A549 (cell line): ENCODE data around the gene ILDR2. TPM values are rescaled to one million over a fixed set of nuclear protein-coding genes. Genes with fewer than 3 reads are reported as not detected.

ENCODE experiments used
- ATAC-seq, 2 experiments: fragments of 200-7000 bp in 1 of 2; fragments of >200 bp in 1 of 2; cut with Nextera tagmentation in 1 of 2; cut with Tn5 transposase in 1 of 2; 3 replicates each; pipeline versions ENCODE4 v1.8.0 to v1.9.1; 2018 to 2020; ENCODE audit warnings: mild to moderate bottlenecking in 1 of 2, moderate library complexity in 1 of 2
- CTCF ChIA-PET: fragments of 300-600 bp; sonication (Branson Sonifier 250); formaldehyde crosslinking; extraction: SDS; loops from one replicate; lab custom pipeline; 2021; ENCODE audit warnings: antibody characterized with exemption, inconsistent platforms; lab: Yijun Ruan, JAX
- POLR2A ChIA-PET: fragments of 350-600 bp; formaldehyde crosslinking; extraction: SDS; loops from one replicate; lab custom pipeline; 2021; ENCODE audit warnings: antibody characterized with exemption, inconsistent platforms; lab: Yijun Ruan, JAX
- DNase-seq, 2 experiments: peaks; one replicate each; pipeline versions ENCODE4 v3.0.0 to v3.0.0-alpha.2; 2011 to 2016; ENCODE audit warnings: low read depth in 1 of 2, low spot score in 1 of 2
- FAIRE-seq: peaks from 2 replicates; lab custom pipeline; 2011; peaks lifted over from hg19 to GRCh38; lab: Jason Lieb, UNC
- H3K27ac ChIP-seq, 2 experiments: fragments of >200 bp; sonication (Bioruptor Twin); formaldehyde crosslinking; 3 replicates each; pipeline ENCODE4 v1.5.1; 2016 to 2017
- H3K4me1 ChIP-seq: fragments of >200 bp; sonication (Bioruptor Twin); formaldehyde crosslinking; 3 replicates; pipeline ENCODE4 v1.6.1; 2016
- H3K4me2 ChIP-seq: fragments of >200 bp; sonication (Bioruptor Twin); formaldehyde crosslinking; 3 replicates; pipeline ENCODE4 v1.6.1; 2016
- H3K4me3 ChIP-seq: fragments of >200 bp; sonication (Bioruptor Twin); formaldehyde crosslinking; 3 replicates; pipeline ENCODE4 v1.5.1; 2016
- H3K9me3 ChIP-seq: fragments of >200 bp; sonication (Bioruptor Twin); formaldehyde crosslinking; 3 replicates; pipeline ENCODE4 v1.6.1; 2016
- ATOH8 ChIP-seq: fragments of 250-450 bp; sonication (Bioruptor Pico); IDR thresholded peaks from 2 replicates; pipeline ENCODE4 v1.5.0; 2020; ENCODE audit warnings: low read depth, mild to moderate bottlenecking, moderate library complexity
- CBX2 ChIP-seq: fragments of 200-600 bp; sonication (generic); IDR thresholded peaks from 2 replicates; pipeline ENCODE4 v1.6.1; 2016; ENCODE audit warnings: low read depth, mild to moderate bottlenecking, borderline replicate concordance
- CEBPB ChIP-seq, 2 experiments: fragments of >200 bp in 1 of 2; sonication (Bioruptor Twin) in 1 of 2; formaldehyde crosslinking in 1 of 2; IDR thresholded peaks; 2 replicates each; pipeline ENCODE4 v1.6.1; 2012 to 2016
- CHD2 ChIP-seq: fragments of 150-350 bp; IDR thresholded peaks from 2 replicates; pipeline ENCODE4 v1.6.1; 2014; ENCODE audit warnings: low read length; ENCODE audit not compliant: partially characterized antibody
- EHF ChIP-seq: fragments of 250-450 bp; sonication (Bioruptor Pico); IDR thresholded peaks from 2 replicates; pipeline ENCODE4 v1.5.0; 2020; ENCODE audit warnings: mild to moderate bottlenecking
- EHMT2 ChIP-seq: fragments of 200-600 bp; sonication (generic); IDR thresholded peaks from 2 replicates; pipeline ENCODE4 v1.6.1; 2016; ENCODE audit warnings: antibody characterized with exemption, low read depth, mild to moderate bottlenecking, moderate library complexity
- EP300 ChIP-seq, 2 experiments: fragments of >200 bp; sonication (Bioruptor Twin); formaldehyde crosslinking; IDR thresholded peaks; 2 replicates in 1 of 2; 3 replicates in 1 of 2; pipeline ENCODE4 v1.6.1; 2016 to 2017
- ESRRA ChIP-seq: fragments of 150-350 bp; IDR thresholded peaks from 2 replicates; pipeline ENCODE4 v1.6.1; 2014; ENCODE audit warnings: mild to moderate bottlenecking, low read length, borderline replicate concordance
- FOSB ChIP-seq: fragments of 250-450 bp; sonication (Bioruptor Pico); IDR thresholded peaks from 2 replicates; pipeline ENCODE4 v1.5.0; 2020; ENCODE audit warnings: mild to moderate bottlenecking, moderate library complexity
- GATA3 ChIP-seq: IDR thresholded peaks from 2 replicates; pipeline ENCODE4 v1.6.1; 2012; ENCODE audit warnings: borderline replicate concordance
- HEYL ChIP-seq: fragments of 250-450 bp; sonication (Bioruptor Pico); IDR thresholded peaks from 2 replicates; pipeline ENCODE4 v1.8.0; 2021; ENCODE audit warnings: mild to moderate bottlenecking, moderate library complexity
- HMGXB4 ChIP-seq: fragments of 250-450 bp; sonication (Bioruptor Pico); IDR thresholded peaks from 2 replicates; pipeline ENCODE4 v1.5.0; 2021; ENCODE audit warnings: mild to moderate bottlenecking, moderate library complexity, borderline replicate concordance
- HOXA7 ChIP-seq: fragments of 250-450 bp; sonication (Bioruptor Pico); IDR thresholded peaks from 2 replicates; pipeline ENCODE4 v1.5.0; 2020; ENCODE audit warnings: mild to moderate bottlenecking, moderate library complexity
- HOXB5 ChIP-seq: fragments of 250-450 bp; sonication (Bioruptor Pico); IDR thresholded peaks from 2 replicates; pipeline ENCODE4 v1.5.0; 2020; ENCODE audit warnings: mild to moderate bottlenecking, moderate library complexity
- KDM1A ChIP-seq: fragments of 200-600 bp; sonication (generic); IDR thresholded peaks from 2 replicates; pipeline ENCODE4 v1.6.1; 2016; ENCODE audit warnings: low read depth, mild to moderate bottlenecking
- NFE2L2 ChIP-seq: fragments of 150-350 bp; conservative IDR thresholded peaks from 2 replicates; pipeline ENCODE4 v1.6.1; 2014; ENCODE audit warnings: low read length
- PHF8 ChIP-seq: fragments of 200-600 bp; sonication (generic); IDR thresholded peaks from 2 replicates; pipeline ENCODE4 v1.6.1; 2016; ENCODE audit warnings: low read depth, mild to moderate bottlenecking, antibody characterized with exemption, moderate library complexity, borderline replicate concordance
- RCOR1 ChIP-seq: fragments of 150-350 bp; IDR thresholded peaks from 2 replicates; pipeline ENCODE4 v1.6.1; 2014; ENCODE audit warnings: antibody characterized with exemption, low read length, low read depth
- RNF2 ChIP-seq: fragments of 200-600 bp; sonication (generic); IDR thresholded peaks from 2 replicates; pipeline ENCODE4 v1.6.1; 2016; ENCODE audit warnings: low read depth, mild to moderate bottlenecking, antibody characterized with exemption, moderate library complexity, borderline replicate concordance
- TFCP2L1 ChIP-seq: fragments of 250-450 bp; sonication (Bioruptor Pico); IDR thresholded peaks from 2 replicates; pipeline ENCODE4 v1.5.0; 2021; ENCODE audit warnings: mild to moderate bottlenecking
- ZC3H11A ChIP-seq: fragments of 450-650 bp; IDR thresholded peaks from 2 replicates; pipeline ENCODE4 v1.6.1; 2014; ENCODE audit warnings: antibody characterized with exemption, mild to moderate bottlenecking
- ZFP36 ChIP-seq: fragments of 450-650 bp; IDR thresholded peaks from 2 replicates; pipeline ENCODE4 v1.6.1; 2014; ENCODE audit warnings: borderline replicate concordance; ENCODE audit not compliant: partially characterized antibody
- WGBS: methylation state at CpG from one replicate; pipeline ENCODE4 v1.1.6; 2017; ENCODE audit errors: missing lambda C conversion rate; 5-methylcytosine and 5-hydroxymethylcytosine counted together
- polyA plus RNA-seq, 4 experiments: library from polyadenylated mRNA; depleted of rRNA in 3 of 4; stranded (reverse); fragments of >200 nt; fragmentation: RNase III in 1 of 4; extraction: RNeasy Plus Mini Kit Qiagen cat#74134 plus additional on column Dnase treatment in 1 of 4; gene quantifications; 2 replicates in 3 of 4; 3 replicates in 1 of 4; pipeline ENCODE4 v1.2.3, GENCODE V29; 2011 to 2017

Gene ILDR2
- polyA plus RNA-seq, 2 of the 4 experiments (the other 2 are of a cell fraction), result 0.04 TPM; not detected in 1

GRCh38 chr1:166908942-166909341, 66.4 kb downstream of the ILDR2 start:
- H3K4me2 ChIP-seq, result no peak overlapping the region
- H3K4me3 ChIP-seq, result no peak overlapping the region
- POLR2A ChIA-PET, result interaction anchor here (0.6 kb wide), 1 partner anchor 265 kb away, joined by 3 read pairs; no protein-coding TSS in a partner anchor
- H3K27ac ChIP-seq, result no peak overlapping the region
- FAIRE-seq (no peak), ATAC-seq (no peak), DNase-seq (no peak)
- peaks cover 11% of the 10 kb centered on the region for H3K9me3 ChIP-seq
- 77% methylated on average over 1 of the region's 1 CpG for WGBS
- H3K4me1 ChIP-seq, result no peaks in the 10 kb centered on the region
- CTCF ChIA-PET, result interaction anchor here (0.6 to 22.2 kb wide), 8 partner anchors 9 to 823 kb away, joined by 3 to 534 read pairs (median 18); no protein-coding TSS in a partner anchor
- TF ChIP-seq ESRRA, result no peak
- no peak for TF ChIP-seq CEBPB (IDR thresholded peaks at IDR 0.05)
- TF ChIP-seq NFE2L2, result no peak
- no peak for TF ChIP-seq EHMT2
- no peak for TF ChIP-seq HMGXB4 (CRISPR knock-in tag)
- no peak for TF ChIP-seq TFCP2L1 (CRISPR knock-in tag)
- no peak for TF ChIP-seq CBX2

- Histone ChIP-seq H3K4me2 (no peak overlapping the region), H3K27ac (no peak overlapping the region), H3K4me1 (no peaks in the 10 kb centered on the region), H3K4me3 (no peak overlapping the region), H3K9me3 (peaks cover 11% of the 10 kb centered on the region)
- ATAC-seq, result no peak
- no peak for DNase-seq
- ChIA-PET CTCF (interaction anchor here (3.5 to 22.2 kb wide), 2 partner anchors 8 to 151 kb away, joined by 34 to 534 read pairs; no protein-coding TSS in a partner anchor), POLR2A (no interaction called here)
- WGBS, result 40% methylated on average over 3 of the region's 3 CpGs
- no peak for TF ChIP-seq FOSB
- no peak for TF ChIP-seq ZC3H11A
- TF ChIP-seq ZFP36, result no peak
- TF ChIP-seq EHF (CRISPR knock-in tag), result no peak
- TF ChIP-seq HOXB5, result no peak
- TF ChIP-seq GATA3, result no peak
- no peak for TF ChIP-seq HEYL (CRISPR knock-in tag)
- TF ChIP-seq RNF2, result no peak
- no peak for TF ChIP-seq ESRRA
- no peak for TF ChIP-seq KDM1A
- no peak for TF ChIP-seq PHF8
- TF ChIP-seq CHD2, result no peak
- no peak for FAIRE-seq
Measured at GRCh38 chr1:166907763-166908162, 67.6 kb downstream of the ILDR2 start.

- no peak for TF ChIP-seq HOXA7 (CRISPR knock-in tag)
- no peak for TF ChIP-seq EP300 (IDR thresholded peaks at IDR 0.05)
- no peak for TF ChIP-seq ATOH8 (CRISPR knock-in tag)
- TF ChIP-seq GATA3, result no peak
- no peak for TF ChIP-seq KDM1A
- no peak for TF ChIP-seq RNF2
- no peak for TF ChIP-seq RCOR1
- H3K27ac ChIP-seq, result no peak overlapping the region
- FAIRE-seq (no peak), DNase-seq (no peak), ATAC-seq (no peak)
- H3K9me3 ChIP-seq, result peaks cover 11% of the 10 kb centered on the region
- POLR2A ChIA-PET, result no interaction called here
- no peaks in the 10 kb centered on the region for H3K4me1 ChIP-seq
- no peak overlapping the region for H3K4me3 ChIP-seq
- WGBS, result 55% methylated on average over 4 of the region's 4 CpGs
- CTCF ChIA-PET, result interaction anchor here (1.4 to 22.2 kb wide), 2 partner anchors 13 to 151 kb away, joined by 4 to 534 read pairs; no protein-coding TSS in a partner anchor
- H3K4me2 ChIP-seq, result no peak overlapping the region
Measured at GRCh38 chr1:166907051-166907450, 68.3 kb downstream of the ILDR2 start.
